SK-N-SH (cell line): Measurements from ENCODE around the gene PLA2G3. TPM values are rescaled to one million over a fixed set of nuclear protein-coding genes. Genes with fewer than 3 reads are reported as not detected.

Experiments
- CTCF ChIA-PET: fragments of 300-600, 350-600 bp; formaldehyde crosslinking; extraction: SDS; loops from one replicate; lab custom pipeline; 2021; lab: Yijun Ruan, JAX
- POLR2A ChIA-PET: fragments of 350-600 bp; sonication (Branson Sonifier 250); formaldehyde crosslinking; extraction: SDS; loops from one replicate; lab custom pipeline; 2020; ENCODE audit warnings: antibody characterized with exemption, inconsistent platforms; lab: Yijun Ruan, JAX
- DNase-seq: peaks from one replicate; pipeline ENCODE4 v3.0.0; 2012
- H2AFZ ChIP-seq: fragments of 200-600 bp; sonication (generic); 2 replicates; pipeline ENCODE4 v1.8.1; 2016; ENCODE audit warnings: antibody characterized with exemption, mild to moderate bottlenecking, low read depth
- H3F3A ChIP-seq: fragments of 200-600 bp; sonication (generic); replicated peaks from 2 replicates; pipeline ENCODE3; 2016; ENCODE audit warnings: antibody characterized with exemption, mild to moderate bottlenecking; ENCODE audit not compliant: insufficient read depth
- H3K27ac ChIP-seq, 2 experiments: fragments of 200-500 bp in 1 of 2; fragments of 200-600 bp in 1 of 2; sonication (Bioruptor generic) in 1 of 2; sonication (generic), shearing (Covaris generic) in 1 of 2; 2 replicates each; pipeline versions ENCODE4 v1.5.1 to v1.6.1; 2014 to 2016; ENCODE audit warnings: low read depth in 2 of 2, inconsistent platforms in 1 of 2, low read length in 1 of 2, mild to moderate bottlenecking in 1 of 2, mixed read lengths in 1 of 2
- H3K27me3 ChIP-seq: fragments of 200-600 bp; sonication (generic), shearing (Covaris generic); 2 replicates; pipeline ENCODE4 v1.6.1; 2016; ENCODE audit warnings: mixed run types; ENCODE audit not compliant: insufficient read depth
- H3K36me3 ChIP-seq, 2 experiments: fragments of 200-500 bp in 1 of 2; fragments of 200-600 bp in 1 of 2; sonication (Bioruptor generic) in 1 of 2; sonication (generic) in 1 of 2; replicated peaks in 1 of 2; 2 replicates each; pipeline versions ENCODE3 to v1.5.1; 2014 to 2016; ENCODE audit warnings: low read length in 1 of 2, mild to moderate bottlenecking in 1 of 2; ENCODE audit not compliant: insufficient read depth in 2 of 2, control insufficient read depth in 1 of 2
- H3K4me1 ChIP-seq, 2 experiments: fragments of 200-500 bp in 1 of 2; fragments of 200-600 bp in 1 of 2; sonication (Bioruptor generic) in 1 of 2; sonication (generic), shearing (Covaris generic) in 1 of 2; 2 replicates each; pipeline versions ENCODE4 v1.5.1 to v1.6.1; 2014 to 2016; ENCODE audit warnings: low read depth in 1 of 2, low read length in 1 of 2, mixed run types in 1 of 2; ENCODE audit not compliant: insufficient read depth in 2 of 2, control insufficient read depth in 1 of 2
- H3K4me2 ChIP-seq: fragments of 200-600 bp; sonication (generic), shearing (Covaris generic); 2 replicates; pipeline ENCODE4 v1.6.1; 2017; ENCODE audit warnings: mixed run types
- H3K4me3 ChIP-seq, 2 experiments: fragments of 200-500 bp in 1 of 2; fragments of 200-600 bp in 1 of 2; sonication (Bioruptor generic) in 1 of 2; sonication (generic), shearing (Covaris generic) in 1 of 2; 2 replicates each; pipeline versions ENCODE4 v1.5.1 to v1.8.1; 2014 to 2016; ENCODE audit warnings: low read depth in 2 of 2, inconsistent platforms in 1 of 2, low read length in 1 of 2, mild to moderate bottlenecking in 1 of 2, mixed read lengths in 1 of 2, moderate library complexity in 1 of 2
- H3K79me2 ChIP-seq: fragments of 200-600 bp; sonication (generic); 2 replicates; pipeline ENCODE4 v1.8.1; 2017; ENCODE audit warnings: mild to moderate bottlenecking; ENCODE audit not compliant: insufficient read depth
- H3K9ac ChIP-seq: fragments of 200-600 bp; sonication (generic); 2 replicates; pipeline ENCODE4 v1.6.1; 2017; ENCODE audit warnings: mixed run types
- H3K9me2 ChIP-seq: fragments of 200-600 bp; sonication (generic); 2 replicates; pipeline ENCODE4 v1.6.1; 2017; ENCODE audit warnings: mixed run types
- H3K9me3 ChIP-seq: fragments of 200-600 bp; sonication (generic); 2 replicates; pipeline ENCODE4 v1.6.1; 2017; ENCODE audit warnings: mixed run types, mild to moderate bottlenecking, moderate library complexity
- H4K20me1 ChIP-seq: fragments of 200-600 bp; sonication (generic); 2 replicates; pipeline ENCODE4 v1.6.1; 2017; ENCODE audit warnings: mild to moderate bottlenecking, mixed run types; ENCODE audit not compliant: insufficient read depth
- CHD2 ChIP-seq: fragments of 150-350 bp; IDR thresholded peaks from 2 replicates; pipeline ENCODE4 v1.6.1; 2018; ENCODE audit warnings: low read length; ENCODE audit not compliant: partially characterized antibody
- ELF1 ChIP-seq: IDR thresholded peaks from 2 replicates; pipeline ENCODE4 v1.4.0; 2012
- FOSL2 ChIP-seq: IDR thresholded peaks from 2 replicates; pipeline ENCODE4 v1.4.0; 2012; ENCODE audit warnings: low read depth, mild to moderate bottlenecking, moderate library complexity, borderline replicate concordance
- IRF3 ChIP-seq: fragments of 150-350 bp; IDR thresholded peaks from 2 replicates; pipeline ENCODE4 v1.6.1; 2016; ENCODE audit warnings: mild to moderate bottlenecking, low read depth, low read length
- MEF2A ChIP-seq: IDR thresholded peaks from 2 replicates; pipeline ENCODE4 v1.4.0; 2012; ENCODE audit warnings: low read depth, borderline replicate concordance
- MXI1 ChIP-seq: IDR thresholded peaks from 2 replicates; pipeline ENCODE4 v1.6.1; 2012; ENCODE audit warnings: mild to moderate bottlenecking, low read depth, low read length, improper control_type of control experiment
- NFIC ChIP-seq: IDR thresholded peaks from 2 replicates; pipeline ENCODE4 v1.4.0; 2012; ENCODE audit warnings: borderline replicate concordance
- NRF1 ChIP-seq: IDR thresholded peaks from 2 replicates; pipeline ENCODE4 v1.6.1; 2012; ENCODE audit warnings: low read depth, mild to moderate bottlenecking, low read length
- POLR2AphosphoS5 ChIP-seq: IDR thresholded peaks from 2 replicates; pipeline ENCODE4 v1.6.1; 2012; ENCODE audit warnings: low read depth, low read length
- RCOR1 ChIP-seq: fragments of 150-350 bp; IDR thresholded peaks from 2 replicates; pipeline ENCODE4 v1.6.1; 2017; ENCODE audit warnings: antibody characterized with exemption, low read length
- REST ChIP-seq: IDR thresholded peaks from 2 replicates; pipeline ENCODE4 v1.6.1; 2012; ENCODE audit warnings: mild to moderate bottlenecking, low read depth, low read length, moderate library complexity
- RFX5 ChIP-seq: IDR thresholded peaks from 2 replicates; pipeline ENCODE4 v1.6.1; 2012; ENCODE audit warnings: mild to moderate bottlenecking, improper control_type of control experiment, low read length
- TCF12 ChIP-seq: IDR thresholded peaks from 2 replicates; pipeline ENCODE4 v1.4.0; 2012
- TEAD4 ChIP-seq: IDR thresholded peaks from 2 replicates; pipeline ENCODE4 v1.4.0; 2012; ENCODE audit warnings: mild to moderate bottlenecking, borderline replicate concordance; ENCODE audit not compliant: insufficient read depth
- USF1 ChIP-seq: IDR thresholded peaks from 2 replicates; pipeline ENCODE4 v1.4.0; 2012; ENCODE audit warnings: low read depth, borderline replicate concordance
- USF2 ChIP-seq: fragments of 150-350 bp; IDR thresholded peaks from 2 replicates; pipeline ENCODE4 v1.6.1; 2017; ENCODE audit warnings: antibody characterized with exemption, low read length, low read depth, borderline replicate concordance
- YY1 ChIP-seq: IDR thresholded peaks from 2 replicates; pipeline ENCODE4 v1.4.0; 2012; ENCODE audit warnings: low read depth, mild to moderate bottlenecking
- WGBS: methylation state at CpG from one replicate; pipeline ENCODE4 v1.1.6; 2017; ENCODE audit warnings: low lambda C conversion rate; 5-methylcytosine and 5-hydroxymethylcytosine counted together
- polyA plus RNA-seq, 3 experiments: library from polyadenylated mRNA; depleted of rRNA; stranded (reverse); fragments of >200 nt; gene quantifications; 2 replicates each; pipeline ENCODE4 v1.2.3, GENCODE V29; 2012

PLA2G3 gene
- polyA plus RNA-seq, 1 of the 3 experiments (the other 2 are of a cell fraction), result not detected

DNA sequence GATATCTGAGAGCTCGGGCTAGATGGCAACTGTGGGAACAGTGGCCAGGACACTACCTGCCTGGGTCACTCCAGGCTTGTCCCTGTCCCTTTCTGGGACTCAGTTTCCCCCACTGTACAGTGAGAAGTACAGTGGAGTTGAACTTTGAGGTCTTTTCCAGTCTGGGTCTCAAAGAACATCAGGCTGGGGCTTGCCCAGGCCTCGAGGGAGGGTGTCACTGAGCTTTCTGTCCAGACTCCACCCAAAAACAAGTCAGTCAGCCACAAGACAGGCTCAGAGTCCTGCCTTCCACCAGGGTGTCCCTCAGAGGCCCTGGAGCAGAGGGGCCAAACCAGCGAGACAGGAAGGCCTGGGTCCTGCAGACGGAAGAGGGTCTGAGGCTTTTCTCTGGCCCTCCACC, 2.0 kb upstream of the PLA2G3 start:
- Histone ChIP-seq H4K20me1 (no peaks in the 10 kb centered on the region), H3K9ac (no peak overlapping the region), H3K27ac (peak overlapping the region in 1 of 2 experiments; percentile 72; a peak in 1 of 4 replicates), H3K36me3 (no peaks in the 10 kb centered on the region), H3K9me2 (no peaks in the 10 kb centered on the region), H3K4me3 (no peak overlapping the region), H3K27me3 (peaks cover 4% of the 10 kb centered on the region; the same call in 1 of the 2 replicates), H2AFZ (no peak overlapping the region), H3K4me1 (peaks cover 0 to 32% of the 10 kb centered on the region in 2 experiments; a peak in 2 of 4 replicates)
- ChIA-PET CTCF (interaction anchor here (1.1 to 5.0 kb wide), 6 partner anchors 35 to 378 kb away, joined by 3 to 22 read pairs (median 4); partner anchors contain the start of genes LIMK2 and SELENOM), POLR2A (no interaction called here)
- WGBS, result 74% methylated on average over 4 of the region's 4 CpGs
- TF ChIP-seq POLR2AphosphoS5, result no peak
- no peak for TF ChIP-seq IRF3
- no peak for TF ChIP-seq USF1
- no peak for TF ChIP-seq NRF1
- no peak for TF ChIP-seq MXI1
- TF ChIP-seq TCF12, result no peak
- TF ChIP-seq YY1, result no peak
- no peak for TF ChIP-seq CHD2
- no peak for TF ChIP-seq RFX5
- no peak for TF ChIP-seq MEF2A
- no peak for TF ChIP-seq REST
- no peak for TF ChIP-seq ELF1
- TF ChIP-seq FOSL2, result no peak
- TF ChIP-seq USF2, result no peak
- no peak for TF ChIP-seq NFIC
- no peak for TF ChIP-seq RCOR1
- TF ChIP-seq TEAD4, result no peak
- TF ChIP-seq, all 33 proteins: peak for 0
- Histone ChIP-seq H3K9me3 (0 out of 2 replicates have a peak, but pooled peaks cover 4% of the 10 kb centered on the region), H3K79me2 (no peaks in the 10 kb centered on the region), H3K4me2 (no peak overlapping the region), H3F3A (no peaks in the 10 kb centered on the region)
- no peak for DNase-seq
